HG03139 (cell line): Measurements from ENCODE around the gene CTSS.

Source experiments
- ATAC-seq: cut with Tn5 transposase; IDR thresholded peaks from one replicate; pipeline ENCODE4 v1.9.1; 2021; ENCODE audit not compliant: unreplicated experiment

The CTSS gene

GRCh38 chr1:150706091-150706490, 59.5 kb downstream of the CTSS start:
- ATAC-seq: no peak

DNA sequence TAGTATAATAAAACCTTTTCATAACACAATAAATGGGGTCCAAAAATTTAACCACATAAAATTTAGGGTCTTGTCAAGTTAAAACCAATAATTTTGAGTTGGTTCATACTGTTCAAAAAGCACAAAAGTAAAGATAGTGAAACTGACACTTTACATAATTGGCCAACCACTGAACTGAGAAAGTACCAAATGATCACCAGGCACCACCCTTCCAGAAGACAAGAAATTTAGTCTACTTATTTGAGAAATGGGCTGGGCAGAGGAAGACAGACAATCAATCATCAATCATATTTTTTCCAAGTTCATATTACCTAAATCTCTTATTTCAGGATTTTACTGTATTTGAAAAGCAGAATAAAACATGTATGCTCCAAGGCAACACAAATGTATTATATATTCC, 62.2 kb downstream of the CTSS start:
- ATAC-seq: no peak

GRCh38 chr1:150696995-150697927, 68.3 kb downstream of the CTSS start, which contains the start of gene GOLPH3L:
GOLPH3L (minus strand) TSS chr1:150697154; CDS start chr1:150694838, 2,316 bp downstream.
- peak; percentile 97 for ATAC-seq

GRCh38 chr1:150696590-150696989, 69.0 kb downstream of the CTSS start:
- no peak for ATAC-seq

DNA sequence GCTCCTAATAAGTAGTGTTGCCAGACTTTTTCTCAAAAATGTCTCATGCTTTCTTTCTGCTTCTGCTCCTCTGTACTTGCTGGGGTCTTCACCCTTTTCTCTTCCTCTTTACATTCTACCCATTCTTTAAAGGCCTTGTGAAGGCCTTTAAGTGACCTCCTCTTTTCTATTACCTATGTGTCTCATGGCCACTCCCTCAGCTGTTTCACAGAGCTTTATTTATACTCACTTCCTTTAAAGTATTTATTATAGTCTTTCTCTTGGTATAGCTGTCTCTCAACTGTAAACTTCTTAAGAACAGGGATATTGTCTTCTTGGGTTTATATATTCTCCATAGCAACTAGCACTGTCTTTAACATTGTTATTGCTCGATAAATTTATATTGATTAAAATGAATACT, 69.4 kb downstream of the CTSS start:
- no peak for ATAC-seq

- no peak for ATAC-seq
Measured at GRCh38 chr1:150695561-150695960, 70.0 kb downstream of the CTSS start.

DNA sequence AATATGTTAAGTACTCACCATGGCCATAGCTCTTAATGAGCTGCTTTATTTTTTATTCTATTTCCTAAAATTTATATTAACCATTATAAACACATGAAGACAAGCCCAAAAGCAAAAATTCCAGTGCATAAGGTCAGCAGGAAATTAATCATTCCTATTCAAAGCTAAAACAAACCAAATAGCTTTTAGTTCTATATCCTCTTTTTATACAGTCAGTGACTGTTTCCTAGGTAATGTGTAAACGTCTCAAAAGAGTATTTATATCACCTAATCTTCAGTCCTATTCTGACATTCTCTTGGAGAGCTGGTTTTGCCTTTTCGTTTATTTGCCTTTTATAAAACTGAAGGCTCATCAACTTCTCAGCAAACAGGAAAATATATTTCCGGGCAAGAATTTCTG, 72.9 kb downstream of the CTSS start:
- no peak for ATAC-seq

- no peak for ATAC-seq
Measured at GRCh38 chr1:150688763-150689162, 76.8 kb downstream of the CTSS start.

- ATAC-seq: no peak
Measured at GRCh38 chr1:150686275-150686674, 79.3 kb downstream of the CTSS start.

DNA sequence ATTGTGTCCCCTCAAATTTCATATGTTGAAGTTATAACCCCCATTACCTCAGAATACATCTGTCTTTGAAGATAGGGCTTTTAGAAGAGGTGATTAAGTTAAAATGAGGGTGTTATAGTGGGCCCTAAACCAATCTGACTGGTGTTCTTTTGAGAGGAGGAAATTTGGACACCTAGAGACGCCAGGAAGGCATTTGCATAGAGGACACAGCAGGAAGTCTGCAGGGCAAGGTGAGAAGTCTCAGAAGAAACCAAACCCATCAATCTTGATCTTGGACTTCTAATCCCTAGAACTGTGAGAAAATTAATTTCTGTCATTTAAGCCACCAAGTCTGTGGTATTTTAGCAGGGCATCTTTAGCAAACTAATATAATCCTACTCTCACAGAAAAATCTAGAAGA, 81.7 kb downstream of the CTSS start:
- ATAC-seq: no peak
